Tibial nerve (tissue), 4 donors: Measurements from ENCODE around the gene PRDM5. TPM values are rescaled to one million over a fixed set of nuclear protein-coding genes. Genes with fewer than 3 reads are reported as not detected.

Source experiments
- DNase-seq, 2 donors: peaks; one replicate each; pipeline ENCODE4 v3.0.0-alpha.2; 2019; ENCODE audit warnings: low spot score in 2 of 2
- H3K27ac ChIP-seq, 4 donors: fragments of 200-600 bp; sonication (generic) in 3 of 4; one replicate each; pipeline ENCODE4 v1.5.1; 2017 to 2019; ENCODE audit warnings: mild to moderate bottlenecking in 1 of 4
- H3K27me3 ChIP-seq, 2 donors: fragments of 200-600 bp; sonication (generic) in 1 of 2; one replicate each; pipeline versions ENCODE4 v1.5.1 to v1.6.0; 2017 to 2019
- H3K36me3 ChIP-seq, 3 donors: fragments of 200-600 bp; sonication (generic); one replicate each; pipeline ENCODE4 v1.5.1; 2018 to 2019
- H3K4me1 ChIP-seq, 4 donors: fragments of 200-600 bp; sonication (generic) in 3 of 4; one replicate each; pipeline ENCODE4 v1.5.1; 2017 to 2019
- H3K4me3 ChIP-seq, 4 donors: fragments of 200-600 bp; sonication (generic) in 3 of 4; one replicate each; pipeline ENCODE4 v1.5.1; 2017 to 2019; ENCODE audit warnings: mild to moderate bottlenecking in 1 of 4, moderate library complexity in 1 of 4
- H3K9me3 ChIP-seq, 4 donors: fragments of 200-600 bp; sonication (generic) in 3 of 4; one replicate each; pipeline ENCODE4 v1.5.1; 2017 to 2019
- EP300 ChIP-seq, 2 donors: sonication (generic); formaldehyde crosslinking; IDR thresholded peaks; one replicate each; pipeline ENCODE4 v1.6.1; 2017; ENCODE audit warnings: antibody characterized with exemption in 2 of 2, mild to moderate bottlenecking in 1 of 2
- POLR2A ChIP-seq, 2 donors: fragments of 450-650 bp; IDR thresholded peaks; one replicate each; pipeline ENCODE4 v1.6.1; 2017; ENCODE audit warnings: antibody characterized with exemption in 2 of 2, mild to moderate bottlenecking in 2 of 2, moderate library complexity in 2 of 2
- WGBS, 2 donors: methylation state at CpG; one replicate each; pipeline ENCODE4 v1.1.5; 2018; 5-methylcytosine and 5-hydroxymethylcytosine counted together
- total RNA-seq, 4 donors: library from RNA; depleted of rRNA; stranded (reverse); fragments of >200 nt; gene quantifications; one replicate each; pipeline ENCODE4 v1.1.0, GENCODE V29; 2016
- TF ChIP-seq, protein P1 (sequence below), 5 experiments: fragments of 200-600 bp in 3 of 5; fragments of 450-650 bp in 2 of 5; sonication (generic) in 3 of 5; IDR thresholded peaks; one replicate each; pipeline ENCODE4 v1.5.1; 2016 to 2019; ENCODE audit warnings: antibody characterized with exemption in 5 of 5, mild to moderate bottlenecking in 3 of 5, moderate library complexity in 2 of 5

The PRDM5 gene
- total RNA-seq, 4 donors from 2014 or later = 18.9 to 46.3 (median 31.1) TPM

DNA sequence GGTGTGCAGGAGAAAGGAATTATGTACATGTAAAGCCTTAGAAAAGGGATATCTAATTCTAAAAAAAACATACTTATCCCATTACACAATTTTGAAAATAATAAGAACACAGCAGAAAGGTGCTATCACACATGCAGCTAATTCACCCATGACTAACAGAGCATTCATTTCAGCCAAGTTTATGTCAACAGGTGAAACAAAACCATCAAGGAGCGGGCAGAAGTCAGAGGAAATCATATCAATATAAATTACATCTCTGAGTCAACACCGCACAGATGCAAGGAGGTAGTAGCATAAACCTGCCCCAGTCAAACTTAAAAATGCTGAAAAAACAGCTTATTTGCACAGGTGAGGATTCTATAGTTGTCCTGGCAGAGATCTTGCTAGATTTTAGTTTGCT, 197.9 kb downstream of the PRDM5 start:
- Histone ChIP-seq H3K27me3 (no peaks in the 10 kb centered on the region), H3K36me3 (no peaks in the 10 kb centered on the region), H3K9me3 (no peaks in the 10 kb centered on the region), H3K4me3 (no peak overlapping the region), H3K27ac (no peak overlapping the region), H3K4me1 (no peaks in the 10 kb centered on the region)
- DNase-seq = no peak
- TF ChIP-seq, protein P1, sequence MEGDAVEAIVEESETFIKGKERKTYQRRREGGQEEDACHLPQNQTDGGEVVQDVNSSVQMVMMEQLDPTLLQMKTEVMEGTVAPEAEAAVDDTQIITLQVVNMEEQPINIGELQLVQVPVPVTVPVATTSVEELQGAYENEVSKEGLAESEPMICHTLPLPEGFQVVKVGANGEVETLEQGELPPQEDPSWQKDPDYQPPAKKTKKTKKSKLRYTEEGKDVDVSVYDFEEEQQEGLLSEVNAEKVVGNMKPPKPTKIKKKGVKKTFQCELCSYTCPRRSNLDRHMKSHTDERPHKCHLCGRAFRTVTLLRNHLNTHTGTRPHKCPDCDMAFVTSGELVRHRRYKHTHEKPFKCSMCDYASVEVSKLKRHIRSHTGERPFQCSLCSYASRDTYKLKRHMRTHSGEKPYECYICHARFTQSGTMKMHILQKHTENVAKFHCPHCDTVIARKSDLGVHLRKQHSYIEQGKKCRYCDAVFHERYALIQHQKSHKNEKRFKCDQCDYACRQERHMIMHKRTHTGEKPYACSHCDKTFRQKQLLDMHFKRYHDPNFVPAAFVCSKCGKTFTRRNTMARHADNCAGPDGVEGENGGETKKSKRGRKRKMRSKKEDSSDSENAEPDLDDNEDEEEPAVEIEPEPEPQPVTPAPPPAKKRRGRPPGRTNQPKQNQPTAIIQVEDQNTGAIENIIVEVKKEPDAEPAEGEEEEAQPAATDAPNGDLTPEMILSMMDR (IDR thresholded peaks at IDR 0.05) = no peak
- no peak for TF ChIP-seq EP300 (IDR thresholded peaks at IDR 0.05)
- TF ChIP-seq POLR2A (IDR thresholded peaks at IDR 0.05) = no peak
- 93 to 96% methylated on average over 2 of the region's 2 CpGs for WGBS, 2 donors

DNA sequence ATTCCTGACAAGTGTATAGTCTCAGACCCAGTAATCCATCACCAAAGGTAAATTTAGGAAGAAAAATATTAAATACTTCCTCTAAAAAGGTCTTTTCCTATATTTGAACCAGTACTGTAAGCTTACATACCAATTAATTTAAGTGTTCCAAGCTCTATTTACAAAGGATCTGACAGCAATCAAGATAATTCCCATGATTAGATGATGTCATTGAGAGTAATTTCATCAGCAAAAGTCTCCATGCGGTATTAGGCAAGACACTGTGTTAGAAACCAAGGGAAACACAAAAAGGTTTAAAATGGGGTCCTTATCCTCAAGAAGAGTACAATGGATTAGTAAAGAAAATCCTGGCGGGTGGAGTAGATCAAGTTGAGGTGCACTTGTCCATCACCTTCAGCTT, 198.5 kb downstream of the PRDM5 start:
- no peak for TF ChIP-seq EP300 (IDR thresholded peaks at IDR 0.05)
- no peak for TF ChIP-seq POLR2A (IDR thresholded peaks at IDR 0.05)
- TF ChIP-seq, protein P1 (IDR thresholded peaks at IDR 0.05) = no peak
- H3K4me3 ChIP-seq = no peak overlapping the region
- DNase-seq = no peak
- no peaks in the 10 kb centered on the region for H3K4me1 ChIP-seq
- no peaks in the 10 kb centered on the region for H3K36me3 ChIP-seq
- WGBS, 2 donors = 91 to 97% methylated on average over 2 of the region's 2 CpGs
- no peaks in the 10 kb centered on the region for H3K27me3 ChIP-seq
- no peak overlapping the region for H3K27ac ChIP-seq
- no peaks in the 10 kb centered on the region for H3K9me3 ChIP-seq

DNA sequence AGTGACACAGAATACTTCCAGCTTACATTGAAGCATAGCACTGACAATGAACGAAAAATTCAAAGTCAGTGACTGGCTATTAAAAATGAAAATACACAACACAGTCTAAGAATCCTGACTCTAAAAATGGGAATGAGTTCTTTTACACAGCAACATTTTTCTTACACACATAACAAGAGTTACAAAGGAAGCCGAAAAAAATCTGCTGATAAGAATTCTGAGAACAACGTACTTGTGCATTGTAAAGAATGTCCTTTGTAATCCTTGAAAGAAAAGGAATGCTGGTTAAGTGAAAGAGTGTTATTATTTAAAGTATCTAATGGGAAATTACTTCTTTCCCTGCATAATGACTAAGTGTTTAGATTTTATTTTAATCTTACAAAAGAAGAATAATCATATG, 199.4 kb downstream of the PRDM5 start:
- H3K27me3 ChIP-seq = no peaks in the 10 kb centered on the region
- H3K4me1 ChIP-seq = no peaks in the 10 kb centered on the region
- H3K4me3 ChIP-seq = no peak overlapping the region
- H3K27ac ChIP-seq = no peak overlapping the region
- no peaks in the 10 kb centered on the region for H3K36me3 ChIP-seq
- no peak for DNase-seq
- no peaks in the 10 kb centered on the region for H3K9me3 ChIP-seq
- TF ChIP-seq, protein P1 (IDR thresholded peaks at IDR 0.05) = no peak
- TF ChIP-seq POLR2A (IDR thresholded peaks at IDR 0.05) (no peak), EP300 (IDR thresholded peaks at IDR 0.05) (no peak)
- 46 to 55% methylated on average over 3 of the region's 3 CpGs for WGBS, 2 donors

DNA sequence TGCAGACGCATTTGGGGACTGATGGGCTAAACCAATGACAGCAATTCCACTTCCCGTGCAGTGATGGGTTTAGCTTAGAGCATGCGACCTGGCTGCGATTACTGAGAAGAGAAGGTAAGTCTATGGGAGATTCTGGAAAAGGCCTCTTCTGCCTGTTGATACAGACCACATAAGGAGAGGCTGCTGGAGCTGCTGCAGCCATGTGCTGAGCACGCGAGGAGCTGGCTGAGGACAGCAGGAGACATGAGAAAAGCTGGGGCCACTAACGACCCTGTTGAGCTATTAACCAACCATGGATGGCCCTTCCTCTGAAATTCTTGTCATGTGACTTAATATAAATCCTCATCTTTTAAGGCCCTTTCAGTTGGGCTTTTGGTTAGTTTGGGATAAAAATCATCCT, 199.9 kb downstream of the PRDM5 start:
- no peaks in the 10 kb centered on the region for H3K27me3 ChIP-seq
- 86 to 90% methylated on average over 7 of the region's 7 CpGs for WGBS, 2 donors

DNA sequence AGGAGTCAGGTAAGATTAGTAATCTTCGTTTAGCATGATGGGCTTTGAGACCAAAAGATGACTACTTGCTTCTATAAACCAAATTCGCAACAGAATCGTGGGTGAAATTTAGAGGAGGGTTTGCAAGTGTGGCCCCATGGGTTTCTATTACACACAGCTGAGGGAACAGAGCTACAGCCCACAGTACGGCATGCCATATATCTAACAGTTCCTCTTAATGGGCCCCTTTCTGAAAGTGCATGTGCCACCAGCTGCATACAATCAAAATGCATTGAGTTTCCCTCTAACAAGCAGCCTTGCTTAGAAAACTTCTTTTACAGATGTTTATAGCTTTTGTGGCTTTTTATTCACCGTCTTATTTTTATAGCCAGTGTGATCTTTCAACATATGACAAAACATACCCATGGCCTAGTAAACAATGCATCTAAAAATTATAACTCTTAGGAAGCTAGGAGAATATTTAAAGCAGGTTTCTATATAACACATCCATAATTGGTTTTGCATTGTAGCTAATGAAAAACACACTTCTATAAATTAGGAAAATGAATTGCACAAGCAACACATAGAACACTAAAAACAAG, 202.1 kb downstream of the PRDM5 start:
- H3K27me3 ChIP-seq = no peaks in the 10 kb centered on the region
- H3K4me1 ChIP-seq = no peaks in the 10 kb centered on the region
- H3K27ac ChIP-seq = no peak overlapping the region
- no peak for DNase-seq
- H3K9me3 ChIP-seq = no peaks in the 10 kb centered on the region
- WGBS, 2 donors = 88 to 90% methylated on average over 5 of the region's 5 CpGs
- TF ChIP-seq, protein P1 (IDR thresholded peaks at IDR 0.05) = no peak
- TF ChIP-seq POLR2A (IDR thresholded peaks at IDR 0.05) (no peak), EP300 (IDR thresholded peaks at IDR 0.05) (no peak)
- H3K36me3 ChIP-seq = no peaks in the 10 kb centered on the region
- H3K4me3 ChIP-seq = no peak overlapping the region

More for the DNA sequence above, 199.9 kb downstream of the PRDM5 start:
- Histone ChIP-seq H3K4me3 (no peak overlapping the region), H3K9me3 (no peaks in the 10 kb centered on the region), H3K27ac (no peak overlapping the region), H3K4me1 (no peaks in the 10 kb centered on the region), H3K36me3 (no peaks in the 10 kb centered on the region)
- TF ChIP-seq EP300 (IDR thresholded peaks at IDR 0.05) = no peak
- no peak for DNase-seq
